Gastroesophageal sphincter (tissue), 3 donors: ENCODE results near the gene AMDHD2.
"Not testable (repeated sequence)": the region's sequence is repeated elsewhere in the genome, so short reads cannot be mapped to it uniquely, and the experiment has no call there.

Experiments used
- POLR2A ChIP-seq, 2 donors: fragments of 450-650 bp; IDR thresholded peaks; one replicate each; pipeline ENCODE4 v1.6.1; 2017; ENCODE audit warnings: antibody characterized with exemption in 2 of 2, mild to moderate bottlenecking in 2 of 2, moderate library complexity in 1 of 2
- TF ChIP-seq, protein P1 (sequence below), 4 experiments: fragments of 200-600 bp in 2 of 4; fragments of 450-650 bp in 2 of 4; sonication (generic) in 1 of 4; IDR thresholded peaks; one replicate each; pipeline ENCODE4 v1.5.1; 2017 to 2019; ENCODE audit warnings: antibody characterized with exemption in 4 of 4, mild to moderate bottlenecking in 2 of 4, moderate library complexity in 2 of 4

DNA sequence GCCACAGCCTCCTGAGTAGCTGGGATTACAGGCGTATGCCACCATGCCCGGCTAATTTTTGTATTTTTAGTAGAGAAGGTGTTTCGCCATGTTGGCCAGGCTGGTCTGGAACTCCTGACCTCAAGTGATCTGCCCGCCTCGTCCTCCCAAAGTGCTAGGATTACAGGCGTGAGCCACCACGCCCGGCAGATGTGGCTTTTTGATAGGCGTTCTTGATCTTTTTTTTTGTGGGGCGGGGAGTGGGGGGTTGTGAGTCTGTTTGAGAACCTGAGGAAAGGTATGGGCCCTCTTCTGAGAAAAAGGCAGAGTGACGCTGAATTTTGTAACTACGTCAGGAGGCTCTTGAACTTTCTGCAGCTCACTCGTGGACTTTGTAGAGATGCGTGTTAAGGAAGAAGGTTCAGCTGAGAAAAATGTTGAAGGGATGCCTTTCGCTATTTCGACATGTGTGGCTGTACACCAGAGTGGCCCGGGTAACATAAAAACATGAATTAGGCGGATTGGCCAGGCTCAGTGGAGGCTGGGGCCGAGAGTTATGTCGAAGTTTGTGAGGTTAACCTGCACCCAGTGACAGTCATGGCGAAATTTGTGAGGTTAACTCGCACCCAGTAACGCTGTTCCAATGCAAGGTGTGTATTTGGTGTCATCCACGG is 19.1 kb downstream of the AMDHD2 start:
- TF ChIP-seq POLR2A (IDR thresholded peaks at IDR 0.05), result not testable (repeated sequence)
- TF ChIP-seq, protein P1, sequence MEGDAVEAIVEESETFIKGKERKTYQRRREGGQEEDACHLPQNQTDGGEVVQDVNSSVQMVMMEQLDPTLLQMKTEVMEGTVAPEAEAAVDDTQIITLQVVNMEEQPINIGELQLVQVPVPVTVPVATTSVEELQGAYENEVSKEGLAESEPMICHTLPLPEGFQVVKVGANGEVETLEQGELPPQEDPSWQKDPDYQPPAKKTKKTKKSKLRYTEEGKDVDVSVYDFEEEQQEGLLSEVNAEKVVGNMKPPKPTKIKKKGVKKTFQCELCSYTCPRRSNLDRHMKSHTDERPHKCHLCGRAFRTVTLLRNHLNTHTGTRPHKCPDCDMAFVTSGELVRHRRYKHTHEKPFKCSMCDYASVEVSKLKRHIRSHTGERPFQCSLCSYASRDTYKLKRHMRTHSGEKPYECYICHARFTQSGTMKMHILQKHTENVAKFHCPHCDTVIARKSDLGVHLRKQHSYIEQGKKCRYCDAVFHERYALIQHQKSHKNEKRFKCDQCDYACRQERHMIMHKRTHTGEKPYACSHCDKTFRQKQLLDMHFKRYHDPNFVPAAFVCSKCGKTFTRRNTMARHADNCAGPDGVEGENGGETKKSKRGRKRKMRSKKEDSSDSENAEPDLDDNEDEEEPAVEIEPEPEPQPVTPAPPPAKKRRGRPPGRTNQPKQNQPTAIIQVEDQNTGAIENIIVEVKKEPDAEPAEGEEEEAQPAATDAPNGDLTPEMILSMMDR (IDR thresholded peaks at IDR 0.05), result not testable (repeated sequence)
